ENCODE results near the gene SLC16A10. TPM values are rescaled to one million over a fixed set of nuclear protein-coding genes. Genes with fewer than 3 reads are reported as not detected.

SLC16A10 gene
- total RNA-seq, 1 donor from 2014 or later: 5.6 TPM

GRCh38 chr6:111114087-111114443, 26.8 kb downstream of the SLC16A10 start:
- peaks cover 10% of the 10 kb centered on the region for H3K4me1 Mint-ChIP-seq
- DNase-seq (ENCODE audit: low read depth, low spot score): no peak
- no peaks in the 10 kb centered on the region for H3K27me3 Mint-ChIP-seq (ENCODE audit: low read depth)
- H3K27ac Mint-ChIP-seq (ENCODE audit: unreplicated experiment): no peak overlapping the region
- no peak for TF ChIP-seq CTCF (conservative IDR thresholded peaks at IDR 0.05)
- H3K9me3 Mint-ChIP-seq: no peaks in the 10 kb centered on the region
- no peaks in the 10 kb centered on the region for H3K36me3 Mint-ChIP-seq (ENCODE audit: low read depth)
- H3K4me3 Mint-ChIP-seq: no peak overlapping the region

GRCh38 chr6:111114482-111114881, 27.2 kb downstream of the SLC16A10 start:
- peaks cover 10% of the 10 kb centered on the region for H3K4me1 Mint-ChIP-seq
- H3K4me3 Mint-ChIP-seq: no peak overlapping the region
- H3K9me3 Mint-ChIP-seq: no peaks in the 10 kb centered on the region
- H3K27me3 Mint-ChIP-seq (ENCODE audit: low read depth): no peaks in the 10 kb centered on the region
- DNase-seq (ENCODE audit: low read depth, low spot score): no peak
- no peak for TF ChIP-seq CTCF (conservative IDR thresholded peaks at IDR 0.05)
- no peak overlapping the region for H3K27ac Mint-ChIP-seq (ENCODE audit: unreplicated experiment)
- H3K36me3 Mint-ChIP-seq (ENCODE audit: low read depth): no peaks in the 10 kb centered on the region

GRCh38 chr6:111118826-111119225, 31.5 kb downstream of the SLC16A10 start:
- Mint-ChIP-seq H3K4me1 (peaks cover 4% of the 10 kb centered on the region), H3K27ac (ENCODE audit: unreplicated experiment) (no peak overlapping the region), H3K27me3 (ENCODE audit: low read depth) (no peaks in the 10 kb centered on the region), H3K4me3 (no peak overlapping the region), H3K9me3 (no peaks in the 10 kb centered on the region), H3K36me3 (ENCODE audit: low read depth) (no peaks in the 10 kb centered on the region)
- no peak for TF ChIP-seq CTCF (conservative IDR thresholded peaks at IDR 0.05)
- DNase-seq (ENCODE audit: low read depth, low spot score): no peak

GRCh38 chr6:111119571-111120329, 32.4 kb downstream of the SLC16A10 start:
- Mint-ChIP-seq H3K4me3 (no peak overlapping the region), H3K9me3 (no peaks in the 10 kb centered on the region), H3K27ac (ENCODE audit: unreplicated experiment) (no peak overlapping the region), H3K4me1 (no peaks in the 10 kb centered on the region), H3K27me3 (ENCODE audit: low read depth) (no peaks in the 10 kb centered on the region), H3K36me3 (ENCODE audit: low read depth) (no peaks in the 10 kb centered on the region)
- no peak for DNase-seq (ENCODE audit: low read depth, low spot score)
- TF ChIP-seq CTCF (conservative IDR thresholded peaks at IDR 0.05): no peak

GRCh38 chr6:111121789-111122350, 34.6 kb downstream of the SLC16A10 start:
- no peaks in the 10 kb centered on the region for H3K9me3 Mint-ChIP-seq
- H3K36me3 Mint-ChIP-seq (ENCODE audit: low read depth): no peaks in the 10 kb centered on the region
- no peak for DNase-seq (ENCODE audit: low read depth, low spot score)
- no peak overlapping the region for H3K4me3 Mint-ChIP-seq
- no peak for TF ChIP-seq CTCF (conservative IDR thresholded peaks at IDR 0.05)
- H3K27me3 Mint-ChIP-seq (ENCODE audit: low read depth): no peaks in the 10 kb centered on the region
- no peak overlapping the region for H3K27ac Mint-ChIP-seq (ENCODE audit: unreplicated experiment)
- H3K4me1 Mint-ChIP-seq: no peaks in the 10 kb centered on the region

Data from neural crest cell (in vitro differentiated cells).